DMS79 treated with DMSO at 0.1 percent for 48 hours (cell line): ENCODE results near the gene USP32.

Experiments used
- DNase-seq: peaks from one replicate; lab custom pipeline; 2025; lab: John Stamatoyannopoulos, UW

USP32 gene

GRCh38 chr17:60300011-60300410 lies 91.9 kb downstream of the USP32 start:
- no peak for DNase-seq

DNA sequence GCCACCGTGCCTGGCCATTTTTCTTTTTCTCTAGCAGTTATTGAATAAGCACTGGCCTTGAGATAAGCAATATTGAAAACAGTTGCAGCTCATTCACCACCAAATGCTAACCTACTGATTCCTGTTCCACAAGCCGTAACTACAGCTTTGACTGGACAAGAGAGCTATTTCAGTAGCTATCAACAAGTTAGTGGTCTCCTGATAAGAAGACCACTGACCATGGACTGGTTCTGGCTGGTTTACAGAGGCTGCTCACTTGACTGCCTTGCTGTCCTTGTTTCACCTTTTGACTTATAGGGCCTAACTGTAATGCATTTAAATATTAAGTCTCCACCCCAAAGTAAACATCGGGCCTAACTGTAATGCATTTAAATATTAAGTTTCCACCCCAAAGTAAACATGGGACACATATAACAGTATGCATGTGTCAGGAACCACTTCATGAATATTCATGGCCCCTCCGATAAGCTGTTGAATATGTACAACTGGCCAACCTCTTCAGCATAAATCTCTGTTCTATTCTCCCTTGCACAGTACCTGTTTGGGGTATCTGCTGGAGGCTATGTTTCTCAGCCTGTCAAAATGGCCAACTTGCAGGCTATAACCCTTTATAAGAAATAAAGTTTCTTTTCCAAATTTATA lies 94.1 kb downstream of the USP32 start:
- DNase-seq: no peak

DNA sequence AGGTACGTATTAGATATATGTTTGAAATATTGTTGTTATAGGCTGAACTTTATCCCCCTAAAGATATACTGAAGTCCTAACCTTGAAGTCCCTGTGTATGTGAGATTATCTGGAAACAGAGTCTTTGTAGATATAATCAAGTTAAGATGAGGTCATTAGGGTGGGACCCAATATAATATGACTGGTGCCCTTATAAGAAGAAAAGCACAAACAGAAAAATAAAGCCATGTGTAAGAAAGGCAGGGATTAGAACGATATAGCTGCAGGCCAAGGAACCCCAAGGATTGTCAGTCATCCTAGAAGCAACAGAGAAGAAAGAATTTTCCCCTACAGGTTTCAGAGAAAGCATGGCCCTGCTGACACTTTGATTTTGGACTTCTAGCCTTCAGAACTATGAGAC lies 95.8 kb downstream of the USP32 start:
- no peak for DNase-seq

- DNase-seq: no peak
Measured at GRCh38 chr17:60293580-60294335, 98.2 kb downstream of the USP32 start.

GRCh38 chr17:60292697-60293096 lies 99.2 kb downstream of the USP32 start:
- DNase-seq: no peak

- no peak for DNase-seq
Measured at GRCh38 chr17:60284709-60285108, 107.2 kb downstream of the USP32 start.

DNA sequence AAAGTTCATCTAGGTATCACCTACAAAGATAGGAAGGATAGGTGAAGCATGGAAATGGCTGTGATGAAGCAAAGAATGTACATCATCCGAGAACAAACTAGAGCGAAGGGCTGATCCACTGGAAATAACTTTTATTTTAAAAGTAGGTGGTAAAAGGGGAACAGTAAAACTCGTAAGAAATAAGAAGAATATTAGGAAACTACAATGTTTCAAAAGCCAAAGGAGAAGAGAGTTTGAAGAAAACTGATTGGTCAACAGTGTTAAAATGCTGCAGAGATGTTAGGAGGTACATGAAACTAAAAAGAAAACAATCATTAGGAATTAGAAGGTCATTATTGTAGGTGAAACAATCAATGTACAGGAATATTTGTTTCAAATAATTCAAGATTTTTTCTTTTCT lies 108.1 kb downstream of the USP32 start:
- no peak for DNase-seq

- DNase-seq: no peak
Measured at GRCh38 chr17:60280673-60281072, 111.3 kb downstream of the USP32 start.

DNA sequence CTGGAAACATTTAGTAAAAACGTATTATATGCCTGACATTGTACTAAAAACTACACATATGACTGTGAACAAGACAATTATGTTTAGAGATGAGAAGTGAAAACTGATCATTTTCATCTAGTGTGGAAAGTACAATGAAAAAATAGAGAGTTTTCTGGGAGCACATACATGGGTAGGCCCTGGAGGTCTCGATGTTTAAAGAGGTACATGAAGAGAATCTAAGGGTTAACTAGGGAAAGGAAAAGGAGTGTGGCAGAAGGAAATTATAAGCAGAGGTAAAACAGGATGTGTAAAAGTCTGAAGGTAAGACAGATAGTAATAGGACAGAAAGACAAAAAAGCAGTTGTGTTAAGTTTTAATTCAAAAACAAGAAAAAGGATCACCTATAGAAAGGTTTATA lies 113.7 kb downstream of the USP32 start:
- no peak for DNase-seq

GRCh38 chr17:60277258-60277657 lies 114.7 kb downstream of the USP32 start:
- no peak for DNase-seq

DNA sequence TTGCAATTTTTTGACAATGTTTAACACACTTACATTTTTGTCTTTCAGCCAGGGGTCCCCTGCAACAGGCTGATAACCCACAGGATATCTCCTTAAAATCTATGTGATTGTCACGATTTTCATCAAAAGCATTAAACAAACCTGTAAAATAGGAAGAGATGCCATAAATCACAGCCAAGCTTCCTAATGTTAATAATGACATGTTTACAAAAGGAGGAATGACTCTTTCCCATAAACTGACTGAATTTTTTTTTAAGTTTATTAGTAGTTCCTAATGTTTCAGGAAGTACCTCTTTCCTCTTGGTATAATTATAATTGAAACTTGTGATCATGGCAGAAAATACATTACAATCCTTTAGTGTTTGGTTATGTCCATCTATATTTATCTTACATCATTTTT lies 122.5 kb downstream of the USP32 start:
- no peak for DNase-seq

GRCh38 chr17:60260540-60260939 lies 131.4 kb downstream of the USP32 start:
- no peak for DNase-seq

GRCh38 chr17:60258313-60258712 lies 133.6 kb downstream of the USP32 start:
- DNase-seq: no peak

DNA sequence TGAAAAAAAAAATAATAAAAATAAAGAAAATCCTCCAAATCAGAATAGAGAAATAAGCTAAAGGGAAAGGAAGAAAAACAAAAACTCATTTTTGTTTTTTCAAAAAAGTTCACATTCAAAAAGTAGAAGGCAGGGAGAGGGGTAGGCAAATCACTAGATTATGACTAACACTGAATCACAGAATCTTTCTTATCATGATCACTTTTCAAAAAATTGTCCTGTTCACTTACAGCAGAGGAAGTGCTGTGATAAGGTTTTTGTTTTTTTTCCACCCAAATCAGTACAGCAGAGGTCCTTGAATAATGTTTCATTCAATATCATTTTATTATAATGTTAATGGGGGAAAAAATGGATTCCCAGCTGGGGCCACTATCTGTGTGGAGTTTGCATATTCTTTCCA lies 135.8 kb downstream of the USP32 start:
- DNase-seq: no peak

DNA sequence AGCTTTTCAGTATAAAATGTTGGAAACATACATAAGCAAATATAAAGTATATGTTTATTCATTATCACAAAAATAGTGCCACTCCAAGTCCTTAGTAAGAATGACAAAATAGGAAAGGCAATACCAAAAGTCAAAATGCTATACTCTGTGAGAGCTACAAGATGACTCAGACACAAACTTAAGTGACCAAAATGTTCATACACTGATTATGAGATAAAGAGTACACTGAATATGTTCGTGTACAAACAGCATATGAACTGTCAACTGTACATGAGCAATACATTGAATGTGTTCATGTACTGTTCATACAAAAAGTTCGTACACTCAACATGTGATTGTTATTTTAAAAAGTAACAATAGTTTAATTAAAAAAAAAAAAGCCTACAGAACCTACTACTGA lies 138.9 kb downstream of the USP32 start:
- DNase-seq: no peak

- no peak for DNase-seq
Measured at GRCh38 chr17:60252459-60252858, 139.5 kb downstream of the USP32 start.

DNA sequence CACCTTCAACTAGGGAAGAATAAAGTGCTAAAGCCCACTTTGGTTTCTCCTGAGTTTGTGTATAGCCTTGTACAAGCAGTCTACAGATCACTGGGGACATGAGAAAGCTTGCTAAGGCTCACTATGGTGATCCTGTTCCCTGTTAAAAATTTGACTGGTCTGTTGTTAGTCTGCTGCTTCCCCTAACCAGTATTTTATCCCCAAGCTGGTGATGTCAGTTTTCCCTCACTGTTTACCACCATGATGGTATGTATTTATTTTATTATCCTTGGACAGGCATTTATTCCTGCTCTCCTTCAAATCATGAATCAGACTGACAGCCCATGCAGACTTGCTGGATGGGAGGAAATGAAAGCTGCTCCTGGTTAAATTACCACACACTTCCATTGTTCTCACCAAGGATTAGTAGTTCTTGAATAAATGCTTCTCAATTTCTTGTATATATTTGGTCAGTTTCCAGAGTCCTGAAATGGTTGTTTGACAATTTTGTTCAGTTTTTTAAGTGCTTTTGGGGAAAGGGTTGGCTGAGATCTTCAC lies 142.6 kb downstream of the USP32 start:
- no peak for DNase-seq

- no peak for DNase-seq
Measured at GRCh38 chr17:60248618-60249289, 143.2 kb downstream of the USP32 start.

- DNase-seq: no peak
Measured at GRCh38 chr17:60247836-60248461, 144.0 kb downstream of the USP32 start.

- no peak for DNase-seq
Measured at GRCh38 chr17:60244656-60245055, 147.3 kb downstream of the USP32 start.

GRCh38 chr17:60240290-60240689 lies 151.6 kb downstream of the USP32 start:
- DNase-seq: no peak

GRCh38 chr17:60231691-60232090 lies 160.2 kb downstream of the USP32 start:
- no peak for DNase-seq

- no peak for DNase-seq
Measured at GRCh38 chr17:60231234-60231633, 160.7 kb downstream of the USP32 start.
